NCI-H446 treated with DMSO at 0.1 percent for 48 hours (cell line): Measurements from ENCODE around the gene LUM.

Experiments
- DNase-seq: peaks from one replicate; lab custom pipeline; 2025; lab: John Stamatoyannopoulos, UW

Gene LUM, protein sequence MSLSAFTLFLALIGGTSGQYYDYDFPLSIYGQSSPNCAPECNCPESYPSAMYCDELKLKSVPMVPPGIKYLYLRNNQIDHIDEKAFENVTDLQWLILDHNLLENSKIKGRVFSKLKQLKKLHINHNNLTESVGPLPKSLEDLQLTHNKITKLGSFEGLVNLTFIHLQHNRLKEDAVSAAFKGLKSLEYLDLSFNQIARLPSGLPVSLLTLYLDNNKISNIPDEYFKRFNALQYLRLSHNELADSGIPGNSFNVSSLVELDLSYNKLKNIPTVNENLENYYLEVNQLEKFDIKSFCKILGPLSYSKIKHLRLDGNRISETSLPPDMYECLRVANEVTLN

GRCh38 chr12:91111366-91112325, at the start of gene LUM:
LUM (minus strand) TSS chr12:91111494; CDS start chr12:91108979, 2,515 bp downstream.
- DNase-seq = no peak

- DNase-seq = no peak
These were observed 49.7 kb upstream of the LUM start for GRCh38 chr12:91161009-91161408.

- DNase-seq = no peak
These were observed 44.7 kb upstream of the LUM start for GRCh38 chr12:91155990-91156389.

GRCh38 chr12:91154131-91154530, 42.8 kb upstream of the LUM start:
- DNase-seq = no peak

DNA sequence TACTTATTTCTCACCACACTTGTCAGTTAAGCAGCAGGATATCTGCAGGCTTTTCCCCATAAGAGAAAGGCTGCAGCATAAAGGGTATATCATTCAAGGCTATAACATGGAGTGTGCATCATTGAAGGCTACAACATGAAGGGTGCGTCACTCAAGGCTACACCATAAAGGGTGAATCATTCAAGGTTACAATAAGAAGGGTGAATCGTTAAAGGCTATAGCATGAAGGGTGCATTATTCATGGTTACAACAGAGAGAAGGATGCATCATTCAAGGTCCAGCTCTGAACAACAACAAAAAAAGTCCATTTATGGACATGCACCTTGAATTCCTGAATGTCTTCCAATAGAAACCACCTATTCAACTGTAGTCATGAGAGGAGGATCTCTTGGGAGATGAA, 32.8 kb upstream of the LUM start:
- no peak for DNase-seq

DNA sequence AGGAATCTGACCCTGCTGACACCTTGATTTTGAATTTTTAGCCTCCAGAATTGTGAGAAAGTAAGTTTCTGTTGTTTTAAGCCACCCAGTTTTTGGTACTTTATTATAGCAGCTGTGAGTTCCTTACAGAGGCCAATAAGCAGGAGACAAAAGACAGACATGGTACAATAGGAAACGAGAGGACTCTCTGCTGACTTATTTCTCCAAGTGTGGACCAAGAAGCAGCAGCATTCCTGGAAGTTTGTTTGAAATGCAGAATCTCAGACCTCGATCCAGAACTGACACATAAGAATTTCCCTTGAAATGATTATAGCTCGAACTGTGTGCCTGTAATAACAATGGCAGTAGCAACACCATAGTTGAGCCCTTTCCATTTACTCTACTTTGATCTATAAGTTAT, 31.9 kb upstream of the LUM start:
- no peak for DNase-seq

DNA sequence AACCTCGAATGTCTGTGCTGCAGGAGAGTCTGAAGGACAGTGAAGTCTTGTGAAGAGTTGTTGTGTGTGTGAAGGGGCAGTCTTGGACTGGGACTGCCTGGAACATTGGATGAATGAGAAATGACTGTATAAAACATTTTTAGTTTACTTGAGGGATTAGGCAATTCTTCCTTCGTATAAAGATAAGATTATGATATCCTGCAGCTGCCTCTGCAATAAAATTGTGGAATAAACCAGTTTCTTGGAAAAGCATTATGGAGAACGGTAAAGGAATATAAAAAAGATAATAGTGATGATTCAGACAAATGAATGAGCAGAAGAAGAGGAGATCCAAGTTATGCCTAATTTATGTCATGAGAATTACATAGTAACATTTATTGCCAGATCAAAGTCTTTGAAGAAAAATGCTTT, 30.9 kb upstream of the LUM start:
- DNase-seq = no peak

- no peak for DNase-seq
These were observed 29.0 kb upstream of the LUM start for GRCh38 chr12:91140026-91140931.

DNA sequence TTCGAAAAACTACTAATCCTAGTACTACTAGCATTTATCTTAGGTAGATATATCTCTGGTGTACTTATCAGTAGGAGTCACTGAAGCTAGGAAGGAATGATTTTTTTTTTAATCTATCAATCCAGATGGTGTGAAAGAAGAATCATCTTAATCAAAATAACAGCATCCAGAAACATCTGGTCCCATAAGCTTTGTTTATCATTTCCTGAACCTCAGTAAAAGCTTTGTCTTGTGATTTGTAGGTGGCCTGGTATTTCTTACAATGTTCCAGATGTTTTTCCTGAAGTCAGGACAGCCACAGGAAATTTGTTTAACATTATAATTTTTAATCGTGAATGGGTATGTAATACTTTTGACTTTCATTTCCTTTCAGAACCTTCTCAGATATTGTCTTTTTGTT, 28.0 kb upstream of the LUM start:
- no peak for DNase-seq

DNA sequence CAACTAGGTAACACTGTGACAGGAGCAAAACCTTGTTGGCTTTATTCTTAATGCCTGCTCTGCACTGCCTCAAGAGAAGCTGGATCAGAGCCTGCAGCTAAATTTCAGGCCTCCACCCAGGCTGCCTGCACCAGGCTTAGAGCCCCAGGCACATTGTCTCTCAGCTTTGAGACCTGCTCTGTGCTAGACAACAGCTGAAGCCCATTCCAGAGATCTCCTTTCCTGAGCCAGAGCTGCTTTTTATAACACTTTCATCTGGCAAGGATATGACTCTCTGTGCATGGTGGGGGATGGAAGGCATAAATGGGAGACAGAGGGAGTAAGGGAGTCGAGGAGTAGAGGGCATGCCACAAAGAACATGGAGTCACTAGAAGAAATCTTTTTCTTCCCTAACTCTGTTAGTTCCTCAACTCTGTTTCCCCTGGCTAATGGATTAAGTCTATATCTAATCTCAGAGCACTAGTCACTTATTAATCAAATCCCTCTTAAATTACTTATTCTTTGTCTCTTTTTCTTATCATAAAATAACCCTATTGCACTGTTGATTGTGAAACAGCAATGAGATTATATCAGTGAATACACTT, 27.1 kb upstream of the LUM start:
- DNase-seq = no peak

GRCh38 chr12:91133871-91134270, 22.6 kb upstream of the LUM start:
- no peak for DNase-seq

GRCh38 chr12:91129662-91130362, 18.5 kb upstream of the LUM start:
- no peak for DNase-seq

DNA sequence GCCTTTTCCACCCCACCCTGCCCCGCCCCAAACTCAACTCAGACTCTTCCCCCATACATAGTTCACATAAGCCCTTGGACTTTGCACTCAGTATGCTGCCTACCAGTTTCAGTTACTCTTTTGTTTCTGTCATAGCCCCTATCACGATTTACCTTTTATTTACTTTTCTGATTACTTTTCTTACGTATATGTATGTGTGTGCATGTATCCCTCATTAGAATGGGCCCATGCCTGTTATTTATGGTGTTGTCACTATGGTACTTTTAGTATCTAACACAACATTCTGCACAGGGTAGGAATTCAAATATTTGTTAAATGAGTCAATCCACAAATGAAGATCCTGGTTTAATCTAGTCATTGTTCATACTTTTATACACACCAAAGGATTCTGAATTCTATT, 16.5 kb upstream of the LUM start:
- DNase-seq = no peak

DNA sequence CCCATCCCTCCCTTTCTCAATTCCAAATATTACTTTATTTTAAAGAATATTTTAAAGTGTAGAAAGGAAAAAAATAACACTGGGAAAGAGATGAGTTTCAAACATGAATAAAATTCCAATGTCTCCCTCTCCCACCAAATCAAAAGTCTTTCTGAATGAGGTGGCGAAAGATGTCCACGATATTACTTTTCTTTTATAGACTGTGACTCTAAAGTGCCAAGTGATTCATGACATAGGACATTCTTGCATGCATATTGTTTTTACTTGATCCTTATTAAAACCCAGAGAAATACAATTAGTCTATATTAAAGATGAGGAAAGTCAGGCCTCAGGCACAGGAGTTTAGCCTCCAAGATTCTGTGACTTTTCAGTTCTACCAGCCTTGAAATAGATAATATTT, 16.0 kb upstream of the LUM start:
- no peak for DNase-seq

GRCh38 chr12:91126516-91126915, 15.2 kb upstream of the LUM start:
- no peak for DNase-seq

GRCh38 chr12:91123236-91123916, 12.1 kb upstream of the LUM start:
- DNase-seq = no peak

DNA sequence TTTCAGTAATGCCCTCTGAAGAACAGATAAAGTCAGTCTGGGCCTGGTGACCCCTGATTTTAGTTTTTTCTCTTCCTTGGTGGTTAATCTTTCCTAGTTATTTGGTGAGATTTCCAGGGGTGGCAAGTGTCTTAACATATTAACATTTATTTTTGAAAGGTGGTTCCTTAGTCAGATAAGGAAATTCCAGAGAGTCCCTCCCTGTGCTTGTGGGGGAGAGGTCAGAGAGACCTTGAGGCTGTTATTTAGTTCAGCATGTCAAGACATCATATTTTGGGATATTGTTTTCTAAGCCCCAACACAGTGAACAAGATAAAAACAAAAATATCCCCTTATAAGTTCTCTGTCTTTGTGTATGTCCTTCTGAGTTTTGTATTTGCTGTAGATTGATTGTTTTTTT, 9.5 kb upstream of the LUM start:
- no peak for DNase-seq

GRCh38 chr12:91119089-91119488, 7.8 kb upstream of the LUM start:
- no peak for DNase-seq

- DNase-seq = no peak
These were observed 2.3 kb upstream of the LUM start for GRCh38 chr12:91113621-91114020.

DNA sequence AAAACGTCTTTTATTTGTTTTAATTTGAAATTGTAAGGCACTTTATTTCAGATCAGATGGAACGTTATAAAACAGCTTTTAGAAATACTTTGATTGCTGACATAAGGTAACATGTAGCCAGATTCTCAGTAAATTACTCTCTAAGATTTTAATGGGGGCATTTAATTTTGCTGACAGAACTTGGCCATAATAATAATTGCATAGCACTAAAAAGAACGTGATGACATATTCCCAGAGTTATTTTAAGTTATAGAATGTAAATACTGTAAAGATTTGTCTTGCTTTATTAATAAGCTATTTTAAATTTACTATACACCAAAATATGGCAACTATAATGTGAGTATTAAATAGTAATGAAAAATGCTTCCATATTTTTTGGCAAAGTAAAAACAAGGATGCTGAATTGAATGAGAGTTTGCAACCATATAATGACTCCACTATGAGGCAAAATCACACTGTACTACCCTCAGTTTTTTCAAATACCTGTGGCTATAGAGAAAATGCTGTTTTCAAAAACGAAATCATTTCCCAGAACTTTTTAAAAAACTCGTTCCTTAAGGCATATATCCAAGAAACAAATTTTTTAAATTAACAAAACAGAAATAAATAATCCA, 876 bp downstream of the LUM start:
- no peak for DNase-seq
